HG02571 (cell line): ENCODE measurements around the gene FAM53B.
"Not testable (repeated sequence)": the region's sequence is repeated elsewhere in the genome, so short reads cannot be mapped to it uniquely, and the experiment has no call there.

Experiments
- ATAC-seq: cut with Tn5 transposase; IDR thresholded peaks from one replicate; pipeline ENCODE4 v1.9.1; 2021; ENCODE audit warnings: mild to moderate bottlenecking, moderate library complexity; ENCODE audit not compliant: unreplicated experiment

Gene FAM53B

GRCh38 chr10:124619195-124619594 is 125.0 kb downstream of the FAM53B start:
- ATAC-seq = no peak

GRCh38 chr10:124618470-124619073 is 125.6 kb downstream of the FAM53B start:
- no peak for ATAC-seq

GRCh38 chr10:124616836-124617130 is 127.4 kb downstream of the FAM53B start:
- ATAC-seq = no peak

- ATAC-seq = no peak
These were observed 127.9 kb downstream of the FAM53B start for GRCh38 chr10:124616040-124616835.

GRCh38 chr10:124615259-124615658 is 128.9 kb downstream of the FAM53B start:
- no peak for ATAC-seq

GRCh38 chr10:124614003-124614659 is 130.0 kb downstream of the FAM53B start:
- peak; percentile 50 for ATAC-seq

- no peak for ATAC-seq
These were observed 131.3 kb downstream of the FAM53B start for GRCh38 chr10:124612611-124613498.

- no peak for ATAC-seq
These were observed 132.4 kb downstream of the FAM53B start for GRCh38 chr10:124611738-124612137.

- ATAC-seq = not testable (repeated sequence)
These were observed 133.3 kb downstream of the FAM53B start for GRCh38 chr10:124610851-124611250.

- not testable (repeated sequence) for ATAC-seq
These were observed 134.0 kb downstream of the FAM53B start for GRCh38 chr10:124610186-124610585.

- ATAC-seq = no peak
These were observed 134.5 kb downstream of the FAM53B start for GRCh38 chr10:124609698-124610097.

- no peak for ATAC-seq
These were observed 136.0 kb downstream of the FAM53B start for GRCh38 chr10:124608093-124608721.

- ATAC-seq = no peak
These were observed 136.5 kb downstream of the FAM53B start for GRCh38 chr10:124607693-124608092.

- no peak for ATAC-seq
These were observed 137.4 kb downstream of the FAM53B start for GRCh38 chr10:124606822-124607221.

- no peak for ATAC-seq
These were observed 138.0 kb downstream of the FAM53B start for GRCh38 chr10:124605856-124606812.

- no peak for ATAC-seq
These were observed 138.7 kb downstream of the FAM53B start for GRCh38 chr10:124605481-124605855.

- ATAC-seq = no peak
These were observed 139.2 kb downstream of the FAM53B start for GRCh38 chr10:124605001-124605370.

GRCh38 chr10:124604214-124605000 is 139.8 kb downstream of the FAM53B start:
- no peak for ATAC-seq
